Neural progenitor cell (in vitro differentiated cells): ENCODE measurements around the gene SLC27A1.

Experiments used
- EZH2 ChIP-seq: fragments of 200-600 bp; sonication (generic); IDR thresholded peaks from 2 replicates; pipeline ENCODE4 v1.6.1; 2017; ENCODE audit warnings: antibody characterized with exemption, mild to moderate bottlenecking, moderate library complexity
- TF ChIP-seq, protein P1 (sequence below): fragments of 200-600 bp; sonication (generic); IDR thresholded peaks from 2 replicates; pipeline ENCODE4 v1.5.1; 2017; ENCODE audit warnings: antibody characterized with exemption, mild to moderate bottlenecking

DNA sequence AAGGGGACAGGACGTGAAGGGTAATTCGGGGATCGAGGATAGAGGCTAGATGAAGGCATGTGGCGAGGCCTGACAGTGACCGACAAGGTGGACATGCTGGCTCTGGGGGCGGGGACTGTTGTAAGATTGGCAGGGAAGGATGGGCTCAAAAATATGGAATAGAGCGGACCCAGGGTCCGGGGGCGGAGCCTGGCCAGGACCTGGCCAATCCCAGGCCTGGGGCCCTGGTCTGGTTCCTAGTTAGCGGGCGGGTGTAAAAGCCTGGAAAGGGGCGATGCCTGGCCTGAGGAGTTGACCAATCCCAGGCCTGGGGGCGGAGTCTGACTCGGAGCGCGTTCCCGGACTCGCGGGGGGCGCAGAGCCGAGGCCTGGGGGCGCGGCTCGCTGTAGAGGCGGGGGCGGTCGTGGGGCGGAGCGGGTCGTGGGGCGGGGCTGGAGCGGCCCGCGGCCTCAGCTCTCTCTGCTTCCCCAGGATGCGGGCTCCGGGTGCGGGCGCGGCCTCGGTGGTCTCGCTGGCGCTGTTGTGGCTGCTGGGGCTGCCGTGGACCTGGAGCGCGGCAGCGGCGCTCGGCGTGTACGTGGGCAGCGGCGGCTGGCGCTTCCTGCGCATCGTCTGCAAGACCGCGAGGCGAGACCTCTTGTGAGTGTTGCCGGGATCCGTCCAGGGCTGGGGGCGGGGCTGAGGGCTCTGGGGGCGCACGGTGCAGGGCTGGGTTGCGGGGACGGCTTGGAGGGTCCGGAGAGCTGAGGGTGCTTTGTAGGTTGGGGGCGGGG, at the start of gene SLC27A1:
- TF ChIP-seq, protein P1, sequence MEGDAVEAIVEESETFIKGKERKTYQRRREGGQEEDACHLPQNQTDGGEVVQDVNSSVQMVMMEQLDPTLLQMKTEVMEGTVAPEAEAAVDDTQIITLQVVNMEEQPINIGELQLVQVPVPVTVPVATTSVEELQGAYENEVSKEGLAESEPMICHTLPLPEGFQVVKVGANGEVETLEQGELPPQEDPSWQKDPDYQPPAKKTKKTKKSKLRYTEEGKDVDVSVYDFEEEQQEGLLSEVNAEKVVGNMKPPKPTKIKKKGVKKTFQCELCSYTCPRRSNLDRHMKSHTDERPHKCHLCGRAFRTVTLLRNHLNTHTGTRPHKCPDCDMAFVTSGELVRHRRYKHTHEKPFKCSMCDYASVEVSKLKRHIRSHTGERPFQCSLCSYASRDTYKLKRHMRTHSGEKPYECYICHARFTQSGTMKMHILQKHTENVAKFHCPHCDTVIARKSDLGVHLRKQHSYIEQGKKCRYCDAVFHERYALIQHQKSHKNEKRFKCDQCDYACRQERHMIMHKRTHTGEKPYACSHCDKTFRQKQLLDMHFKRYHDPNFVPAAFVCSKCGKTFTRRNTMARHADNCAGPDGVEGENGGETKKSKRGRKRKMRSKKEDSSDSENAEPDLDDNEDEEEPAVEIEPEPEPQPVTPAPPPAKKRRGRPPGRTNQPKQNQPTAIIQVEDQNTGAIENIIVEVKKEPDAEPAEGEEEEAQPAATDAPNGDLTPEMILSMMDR: no peak
- TF ChIP-seq EZH2: no peak
